Ishikawa (cell line): ENCODE data around the gene METTL22.

Experiments
- CEBPB ChIP-seq: IDR thresholded peaks from 2 replicates; pipeline ENCODE4 v1.6.1; 2012
- CREB1 ChIP-seq: IDR thresholded peaks from 2 replicates; pipeline ENCODE4 v1.6.1; 2012; ENCODE audit warnings: low read depth
- EGR1 ChIP-seq: IDR thresholded peaks from 2 replicates; pipeline ENCODE4 v1.6.1; 2012
- EP300 ChIP-seq: IDR thresholded peaks from 2 replicates; pipeline ENCODE4 v1.6.1; 2012; ENCODE audit warnings: borderline replicate concordance
- FOXM1 ChIP-seq: IDR thresholded peaks from 2 replicates; pipeline ENCODE4 v1.6.1; 2012; ENCODE audit warnings: low read depth, borderline replicate concordance
- MAX ChIP-seq: IDR thresholded peaks from 2 replicates; pipeline ENCODE4 v1.6.1; 2012
- NFIC ChIP-seq: IDR thresholded peaks from 2 replicates; pipeline ENCODE4 v1.6.1; 2012
- RAD21 ChIP-seq: IDR thresholded peaks from 2 replicates; pipeline ENCODE4 v1.6.1; 2012; ENCODE audit warnings: low read depth
- REST ChIP-seq: IDR thresholded peaks from 2 replicates; pipeline ENCODE4 v1.6.1; 2012; ENCODE audit warnings: low read depth, mild to moderate bottlenecking
- TAF1 ChIP-seq: IDR thresholded peaks from 2 replicates; pipeline ENCODE4 v1.6.1; 2012; ENCODE audit warnings: low read depth, mild to moderate bottlenecking
- TCF12 ChIP-seq: IDR thresholded peaks from 2 replicates; pipeline ENCODE4 v1.6.1; 2012; ENCODE audit warnings: low read depth
- TEAD4 ChIP-seq: IDR thresholded peaks from 2 replicates; pipeline ENCODE4 v1.6.1; 2012
- USF1 ChIP-seq: IDR thresholded peaks from 2 replicates; pipeline ENCODE4 v1.6.1; 2012
- YY1 ChIP-seq: IDR thresholded peaks from 2 replicates; pipeline ENCODE4 v1.6.1; 2012; ENCODE audit warnings: low read depth
- ZBTB7A ChIP-seq: IDR thresholded peaks from 2 replicates; pipeline ENCODE4 v1.6.1; 2012; ENCODE audit warnings: low read depth

METTL22 gene

GRCh38 chr16:8622315-8622656 lies 788 bp downstream of the METTL22 start:
- TF ChIP-seq CREB1 (no peak), ZBTB7A (no peak), RAD21 (no peak)

- TF ChIP-seq EP300 (no peak), TEAD4 (no peak), CEBPB (no peak), USF1 (no peak), ZBTB7A (no peak), RAD21 (no peak), EGR1 (no peak), TAF1 (no peak), CREB1 (no peak), TCF12 (no peak), NFIC (no peak), FOXM1 (no peak), YY1 (no peak), MAX (no peak), REST (no peak)
Observed at GRCh38 chr16:8623634-8624033, 2.1 kb downstream of the METTL22 start.

GRCh38 chr16:8625491-8626087 lies 4.1 kb downstream of the METTL22 start:
- TF ChIP-seq NFIC (no peak), TCF12 (no peak), TEAD4 (no peak), FOXM1 (no peak), ZBTB7A (no peak), USF1 (no peak), EP300 (no peak), CREB1 (no peak), RAD21 (no peak), REST (no peak), EGR1 (no peak), CEBPB (no peak), MAX (no peak), TAF1 (no peak), YY1 (no peak)

GRCh38 chr16:8626946-8627345 lies 5.4 kb downstream of the METTL22 start:
- TF ChIP-seq TCF12 = no peak

GRCh38 chr16:8627456-8627855 lies 6.0 kb downstream of the METTL22 start:
- no peak for TF ChIP-seq REST
- no peak for TF ChIP-seq FOXM1
- no peak for TF ChIP-seq TEAD4
- no peak for TF ChIP-seq RAD21
- no peak for TF ChIP-seq NFIC
- TF ChIP-seq YY1 = no peak
